ENCODE results near the gene HMGCL.
"Not testable (repeated sequence)": the region's sequence is repeated elsewhere in the genome, so short reads cannot be mapped to it uniquely, and the experiment has no call there.

Gene HMGCL

DNA sequence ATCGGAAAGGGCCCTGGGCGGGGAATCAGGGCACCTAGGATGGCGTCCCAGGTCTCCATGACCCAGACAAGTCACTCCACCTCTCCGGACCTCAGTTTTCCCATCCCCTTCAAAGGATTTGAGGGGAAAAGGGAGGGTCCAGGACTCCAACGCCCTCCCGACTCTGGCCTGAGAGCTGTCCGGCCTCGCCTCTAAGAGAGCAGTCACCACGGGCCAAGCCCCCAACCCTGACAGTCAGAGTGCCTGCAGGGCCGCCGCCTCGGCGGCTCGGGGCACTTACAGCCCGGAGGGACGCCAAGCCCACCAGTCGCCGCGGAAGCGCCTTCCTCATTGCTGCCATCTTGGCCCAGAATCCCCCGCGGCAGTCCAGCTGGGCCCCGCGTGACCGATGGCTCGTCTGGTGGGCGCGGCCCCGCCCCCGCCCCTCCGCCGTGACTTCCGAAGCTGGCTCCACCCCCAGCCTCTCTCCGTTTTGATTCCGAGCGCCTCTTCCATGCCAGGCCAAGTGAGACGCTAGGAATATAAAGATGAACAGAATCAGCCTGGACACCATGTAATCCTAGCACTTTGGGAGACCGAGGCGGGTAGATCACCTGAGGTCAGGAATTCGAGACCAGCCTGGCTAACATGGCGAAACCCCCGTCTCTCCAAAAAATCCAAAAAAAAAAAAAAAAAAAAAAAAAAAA is at the start of gene HMGCL:
HMGCL (minus strand) TSS at position 354 of the 686 bp plus-strand sequence; CDS start at position 340, 14 bp downstream.
- Mint-ChIP-seq H3K9me3 (ENCODE audit: low read depth) (no peaks in the 10 kb centered on the region), H3K4me3 (peak within 1 kb of the TSS; percentile 96), H3K4me1 (ENCODE audit: low read depth) (peaks cover 13% of the 10 kb centered on the region), H3K27ac (peak within 1 kb of the TSS; percentile 96), H3K27me3 (no peaks in the 10 kb centered on the region), H3K36me3 (no peaks in the 10 kb centered on the region)

DNA sequence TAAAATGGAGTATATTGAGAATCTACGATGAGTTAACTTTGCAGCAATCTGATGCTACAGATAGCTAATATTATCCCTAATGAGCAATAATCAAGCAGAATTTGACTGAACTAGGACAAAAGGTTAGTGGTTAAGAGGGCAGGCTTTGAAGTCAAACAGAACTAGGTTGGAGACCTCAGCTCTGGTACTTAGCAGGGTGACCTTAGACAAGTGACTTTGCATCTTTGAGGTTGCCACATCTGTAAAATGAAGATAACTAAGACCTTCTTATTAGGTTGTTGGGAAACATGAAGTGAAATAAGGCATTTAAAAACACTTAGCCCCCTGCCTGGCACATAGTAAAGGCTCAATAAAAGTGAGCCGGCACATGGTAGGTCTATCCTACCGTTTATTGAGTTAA is 47.2 kb upstream of the HMGCL start:
- Mint-ChIP-seq H3K27ac (no peak overlapping the region), H3K36me3 (peaks cover 3% of the 10 kb centered on the region), H3K4me3 (no peak overlapping the region), H3K4me1 (ENCODE audit: low read depth) (peaks cover 10% of the 10 kb centered on the region), H3K27me3 (no peaks in the 10 kb centered on the region), H3K9me3 (ENCODE audit: low read depth) (peaks cover 3% of the 10 kb centered on the region)

DNA sequence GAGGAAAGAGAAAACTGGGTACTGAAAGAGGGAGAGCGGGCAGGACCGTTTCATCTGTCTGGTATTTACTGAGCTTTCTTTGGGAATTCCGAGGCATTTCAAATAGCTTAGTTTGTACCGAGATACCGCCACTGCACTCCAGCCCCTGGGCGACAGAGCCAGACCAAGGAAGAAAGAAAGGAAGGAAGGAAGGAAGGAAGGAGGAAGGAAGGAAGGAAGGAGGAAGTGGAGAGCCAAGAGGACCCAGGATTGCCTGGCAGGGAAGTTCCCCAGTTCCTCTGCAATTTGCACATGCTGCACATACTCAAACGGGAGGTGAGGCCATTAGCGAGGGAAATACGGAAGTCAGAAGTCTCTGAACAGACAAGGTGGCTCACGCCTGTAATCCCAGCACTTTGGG is 43.8 kb upstream of the HMGCL start:
- peak overlapping the region; percentile 90 for H3K4me3 Mint-ChIP-seq

DNA sequence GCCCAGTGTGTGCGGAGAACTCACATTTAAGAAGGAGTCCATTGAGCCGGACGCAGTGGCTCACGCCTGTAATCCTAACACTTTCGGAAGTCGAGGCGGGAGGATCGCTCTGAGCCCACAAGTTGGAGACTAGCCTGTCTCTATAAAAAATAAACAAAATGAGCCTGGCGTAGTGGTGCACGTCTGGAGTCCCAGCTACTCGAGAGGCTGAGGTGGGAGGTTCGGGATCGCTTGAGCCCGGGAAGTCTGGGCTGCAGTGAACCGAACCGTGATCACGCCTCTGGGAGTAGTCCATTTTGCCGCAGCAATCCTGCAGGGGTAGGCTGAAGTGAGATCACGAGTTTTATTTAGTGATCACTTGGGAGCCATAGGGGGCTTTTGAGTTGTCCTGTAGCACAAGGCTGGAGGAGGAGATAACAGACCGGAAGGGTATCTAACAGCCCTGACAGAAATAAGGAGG is 43.4 kb upstream of the HMGCL start:
- no peaks in the 10 kb centered on the region for H3K9me3 Mint-ChIP-seq (ENCODE audit: low read depth)
- H3K4me1 Mint-ChIP-seq (ENCODE audit: low read depth): peaks cover 21% of the 10 kb centered on the region
- H3K27ac Mint-ChIP-seq: peak overlapping the region; percentile 54
- H3K27me3 Mint-ChIP-seq: no peaks in the 10 kb centered on the region
- peak overlapping the region; percentile 90 for H3K4me3 Mint-ChIP-seq
- H3K36me3 Mint-ChIP-seq: no peaks in the 10 kb centered on the region

More for the DNA sequence above, 43.8 kb upstream of the HMGCL start:
- Mint-ChIP-seq H3K9me3 (ENCODE audit: low read depth) (no peaks in the 10 kb centered on the region), H3K27me3 (no peaks in the 10 kb centered on the region), H3K36me3 (no peaks in the 10 kb centered on the region), H3K4me1 (ENCODE audit: low read depth) (peaks cover 21% of the 10 kb centered on the region), H3K27ac (peak overlapping the region; percentile 54)

DNA sequence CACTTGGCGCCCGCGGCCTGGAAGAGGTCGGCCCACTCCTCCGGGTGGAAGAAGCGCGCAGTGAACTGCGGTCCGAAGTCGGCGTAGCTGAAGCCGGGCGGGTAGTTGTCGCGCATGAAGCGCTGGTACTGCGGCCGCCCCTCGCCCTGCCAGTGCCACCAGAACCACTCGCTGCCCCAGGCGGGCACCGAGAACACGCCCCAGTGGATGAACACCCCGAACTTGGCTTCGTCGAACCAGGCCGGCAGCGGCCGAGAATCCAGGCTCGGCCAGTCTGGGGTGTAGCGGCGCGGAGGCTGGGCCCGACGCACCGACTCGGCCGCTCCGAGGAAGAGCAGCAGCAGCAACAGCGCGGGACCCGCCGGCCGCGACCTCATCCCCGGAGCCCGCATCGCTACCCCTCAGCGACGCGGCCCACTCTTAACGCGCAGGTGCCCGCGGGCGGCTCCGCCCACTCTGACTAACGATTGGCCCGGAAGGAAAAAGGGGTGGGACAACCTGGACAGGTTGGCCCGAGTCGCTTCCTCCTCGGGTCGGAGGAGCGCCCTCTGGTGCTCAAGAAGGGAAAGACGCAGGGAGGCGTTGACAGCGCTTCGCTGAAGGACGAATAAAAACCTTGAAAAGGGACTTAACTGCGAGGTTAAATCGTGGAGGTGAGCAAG is 42.8 kb upstream of the HMGCL start, which contains the start of gene FUCA1:
FUCA1 (minus strand) TSS at position 396 of the 662 bp plus-strand sequence; CDS start at position 392, 4 bp downstream.
- Mint-ChIP-seq H3K36me3 (no peaks in the 10 kb centered on the region), H3K9me3 (ENCODE audit: low read depth) (no peaks in the 10 kb centered on the region), H3K4me1 (ENCODE audit: low read depth) (peaks cover 21% of the 10 kb centered on the region), H3K27me3 (no peaks in the 10 kb centered on the region), H3K4me3 (peak within 1 kb of the TSS; percentile 90), H3K27ac (peak within 1 kb of the TSS; percentile 54)

DNA sequence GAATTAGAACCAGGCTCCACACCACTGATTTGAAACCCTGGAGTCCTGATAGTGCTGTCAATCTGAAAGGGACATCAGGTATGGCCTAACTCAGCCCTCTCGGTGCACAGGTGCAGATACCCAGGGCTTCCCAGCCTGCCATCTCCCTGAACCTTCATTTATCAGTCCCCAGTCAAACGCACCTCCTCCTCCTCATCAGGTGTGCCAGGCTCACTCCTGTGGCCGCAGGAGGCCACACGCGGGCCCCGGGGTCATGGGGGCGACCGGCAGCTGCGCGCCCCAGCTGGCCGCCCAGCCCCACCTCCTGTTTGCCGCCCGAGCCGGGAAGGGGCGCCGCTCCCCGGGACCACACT is 42.3 kb upstream of the HMGCL start:
- Mint-ChIP-seq H3K36me3 (no peaks in the 10 kb centered on the region), H3K27me3 (no peaks in the 10 kb centered on the region), H3K4me3 (peak overlapping the region; percentile 90), H3K27ac (peak overlapping the region; percentile 28), H3K4me1 (ENCODE audit: low read depth) (peaks cover 21% of the 10 kb centered on the region), H3K9me3 (ENCODE audit: low read depth) (no peaks in the 10 kb centered on the region)

DNA sequence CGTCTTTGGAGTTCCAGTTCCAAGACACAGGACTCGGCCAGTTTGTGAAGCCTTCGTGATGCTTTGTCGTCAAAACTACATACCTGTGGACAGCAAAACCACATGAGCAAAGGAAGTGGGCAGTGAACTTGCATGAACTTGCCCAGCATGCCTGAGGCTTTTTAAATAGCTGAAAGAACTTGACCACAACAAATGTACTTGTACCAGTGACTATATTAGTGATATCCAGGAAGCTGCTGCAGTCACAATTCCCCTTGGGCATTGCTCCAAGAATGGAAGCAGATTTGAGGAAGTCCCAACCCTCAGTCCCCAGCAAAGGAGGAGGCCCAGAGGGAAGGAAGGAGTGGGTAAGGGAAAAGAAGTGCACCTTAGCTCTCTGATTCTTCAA is 40.3 kb upstream of the HMGCL start:
- Mint-ChIP-seq H3K27ac (no peak overlapping the region), H3K9me3 (ENCODE audit: low read depth) (no peaks in the 10 kb centered on the region), H3K36me3 (peaks cover 4% of the 10 kb centered on the region), H3K4me1 (ENCODE audit: low read depth) (peaks cover 21% of the 10 kb centered on the region), H3K27me3 (no peaks in the 10 kb centered on the region), H3K4me3 (no peak overlapping the region)

DNA sequence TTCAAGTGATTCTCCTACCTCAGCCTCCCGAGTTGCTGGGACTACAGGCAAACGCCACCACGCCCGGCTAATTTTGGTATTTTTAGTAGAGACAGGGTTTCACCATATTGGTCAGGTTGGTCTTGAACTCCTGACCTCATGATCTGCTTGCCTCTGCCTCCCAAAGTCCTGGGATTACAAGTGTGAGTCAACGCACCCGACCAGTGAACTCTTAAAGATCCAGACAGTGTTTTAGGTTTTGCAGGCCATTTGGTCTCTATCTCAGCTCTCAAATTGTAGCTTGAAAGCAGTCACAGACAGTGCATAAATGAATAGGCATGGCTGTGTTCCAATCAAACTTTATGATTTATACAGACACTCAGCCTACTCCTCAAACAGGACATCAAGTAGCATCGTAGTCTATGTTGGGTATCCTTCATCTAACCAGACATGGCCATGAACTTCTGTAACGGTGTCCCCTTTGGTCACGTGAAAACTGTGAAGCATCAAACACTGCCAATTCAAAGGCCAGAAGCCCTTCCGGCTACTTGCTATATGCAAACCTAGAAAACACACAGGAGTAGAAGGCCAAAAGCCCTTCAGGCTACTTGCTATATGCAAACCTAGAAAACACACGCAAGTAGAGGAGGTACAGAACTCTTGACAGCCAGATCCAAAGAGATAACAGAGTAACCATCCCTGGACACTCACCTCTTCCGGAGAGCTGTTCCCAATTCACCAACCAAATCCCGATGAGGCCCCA is 39.7 kb upstream of the HMGCL start:
- no peak overlapping the region for H3K4me3 Mint-ChIP-seq
- H3K4me1 Mint-ChIP-seq (ENCODE audit: low read depth): peaks cover 21% of the 10 kb centered on the region
- H3K9me3 Mint-ChIP-seq (ENCODE audit: low read depth): no peaks in the 10 kb centered on the region
- peaks cover 4% of the 10 kb centered on the region for H3K36me3 Mint-ChIP-seq
- no peaks in the 10 kb centered on the region for H3K27me3 Mint-ChIP-seq
- H3K27ac Mint-ChIP-seq: no peak overlapping the region

DNA sequence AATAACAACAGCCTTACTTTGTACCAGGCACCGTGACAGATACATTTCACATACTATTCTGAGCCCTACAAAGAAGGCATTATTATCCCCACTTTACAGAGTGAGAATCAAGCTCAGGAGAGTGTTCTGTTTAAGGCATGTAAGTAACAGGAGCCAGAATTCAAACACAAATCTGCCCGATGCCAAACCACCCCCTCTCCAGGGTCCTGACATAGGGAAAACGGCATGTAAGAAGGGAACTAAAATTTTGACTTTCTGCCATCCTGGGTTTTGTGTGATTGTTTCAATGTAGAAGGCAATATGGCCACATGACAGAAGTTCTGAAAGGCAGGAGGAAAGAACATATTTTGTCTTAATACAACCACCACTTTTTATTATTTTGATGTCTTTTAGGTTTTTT is 37.4 kb upstream of the HMGCL start:
- Mint-ChIP-seq H3K9me3 (ENCODE audit: low read depth) (no peaks in the 10 kb centered on the region), H3K27ac (no peak overlapping the region), H3K4me1 (ENCODE audit: low read depth) (peaks cover 13% of the 10 kb centered on the region), H3K36me3 (peaks cover 7% of the 10 kb centered on the region), H3K4me3 (no peak overlapping the region), H3K27me3 (no peaks in the 10 kb centered on the region)

DNA sequence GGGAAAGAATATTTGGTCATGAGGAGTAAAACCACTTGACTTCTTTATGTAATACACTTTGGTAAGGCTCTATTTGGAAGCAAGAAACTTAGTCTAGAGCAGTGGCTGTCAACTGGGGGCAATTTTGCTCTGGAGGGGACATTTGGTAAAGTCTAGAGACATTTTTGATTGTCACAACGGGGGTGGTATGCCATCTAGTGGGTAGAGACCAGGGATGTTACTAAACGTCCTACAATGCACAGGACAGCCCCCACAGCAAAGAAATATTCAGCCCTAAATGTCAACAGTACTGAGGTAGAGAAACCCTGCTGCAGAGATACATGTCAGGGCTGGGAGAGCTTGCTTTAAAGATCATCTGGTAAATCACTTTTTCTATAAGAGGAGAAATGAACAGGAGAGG is 29.3 kb upstream of the HMGCL start:
- no peaks in the 10 kb centered on the region for H3K4me1 Mint-ChIP-seq (ENCODE audit: low read depth)
- H3K4me3 Mint-ChIP-seq: no peak overlapping the region
- no peak overlapping the region for H3K27ac Mint-ChIP-seq
- no peaks in the 10 kb centered on the region for H3K27me3 Mint-ChIP-seq
- H3K36me3 Mint-ChIP-seq: peaks cover 7% of the 10 kb centered on the region
- no peaks in the 10 kb centered on the region for H3K9me3 Mint-ChIP-seq (ENCODE audit: low read depth)

DNA sequence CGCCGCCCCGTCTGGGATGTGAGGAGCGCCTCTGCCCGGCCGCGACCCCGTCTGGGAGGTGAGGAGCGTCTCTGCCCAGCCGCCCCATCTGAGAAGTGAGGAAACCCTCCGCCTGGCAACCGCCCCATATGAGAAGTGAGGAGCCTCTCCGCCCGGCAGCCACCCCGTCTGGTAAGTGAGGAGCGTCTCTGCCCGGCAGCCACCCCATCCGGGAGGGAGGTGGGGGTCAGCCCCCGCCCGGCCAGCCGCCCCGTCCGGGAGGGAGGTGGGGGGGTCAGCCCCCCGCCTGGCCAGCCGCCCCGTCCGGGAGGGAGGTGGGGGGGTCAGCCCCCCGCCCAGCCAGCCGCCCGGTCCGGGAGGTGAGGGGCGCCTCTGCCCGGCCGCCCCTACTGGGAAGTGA is 27.9 kb upstream of the HMGCL start:
- not testable (repeated sequence) for H3K27me3 Mint-ChIP-seq; H3K4me1 Mint-ChIP-seq (ENCODE audit: low read depth); H3K4me3 Mint-ChIP-seq; H3K9me3 Mint-ChIP-seq (ENCODE audit: low read depth); H3K27ac Mint-ChIP-seq
- peaks cover 12% of the 10 kb centered on the region for H3K36me3 Mint-ChIP-seq

DNA sequence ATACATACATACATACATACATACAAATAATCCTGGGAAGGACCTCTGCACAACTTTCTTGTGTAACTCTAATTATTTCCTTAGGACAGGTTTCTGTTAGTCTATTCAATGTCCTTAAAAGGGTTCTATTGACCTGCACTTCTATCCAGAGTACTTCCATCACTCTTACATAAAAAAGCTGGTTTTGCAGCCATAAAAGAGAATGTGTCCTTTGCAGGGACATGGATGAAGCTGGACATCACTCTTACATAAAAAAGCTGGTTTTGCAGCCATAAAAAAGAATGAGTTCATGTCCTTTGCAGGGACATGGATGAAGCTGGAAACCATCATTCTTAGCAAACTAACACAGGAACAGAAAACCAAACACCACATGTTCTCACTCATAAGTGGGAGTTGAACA is 26.2 kb upstream of the HMGCL start:
- not testable (repeated sequence) for H3K4me3 Mint-ChIP-seq; H3K27me3 Mint-ChIP-seq; H3K9me3 Mint-ChIP-seq (ENCODE audit: low read depth); H3K27ac Mint-ChIP-seq; H3K4me1 Mint-ChIP-seq (ENCODE audit: low read depth)
- H3K36me3 Mint-ChIP-seq: peaks cover 20% of the 10 kb centered on the region

DNA sequence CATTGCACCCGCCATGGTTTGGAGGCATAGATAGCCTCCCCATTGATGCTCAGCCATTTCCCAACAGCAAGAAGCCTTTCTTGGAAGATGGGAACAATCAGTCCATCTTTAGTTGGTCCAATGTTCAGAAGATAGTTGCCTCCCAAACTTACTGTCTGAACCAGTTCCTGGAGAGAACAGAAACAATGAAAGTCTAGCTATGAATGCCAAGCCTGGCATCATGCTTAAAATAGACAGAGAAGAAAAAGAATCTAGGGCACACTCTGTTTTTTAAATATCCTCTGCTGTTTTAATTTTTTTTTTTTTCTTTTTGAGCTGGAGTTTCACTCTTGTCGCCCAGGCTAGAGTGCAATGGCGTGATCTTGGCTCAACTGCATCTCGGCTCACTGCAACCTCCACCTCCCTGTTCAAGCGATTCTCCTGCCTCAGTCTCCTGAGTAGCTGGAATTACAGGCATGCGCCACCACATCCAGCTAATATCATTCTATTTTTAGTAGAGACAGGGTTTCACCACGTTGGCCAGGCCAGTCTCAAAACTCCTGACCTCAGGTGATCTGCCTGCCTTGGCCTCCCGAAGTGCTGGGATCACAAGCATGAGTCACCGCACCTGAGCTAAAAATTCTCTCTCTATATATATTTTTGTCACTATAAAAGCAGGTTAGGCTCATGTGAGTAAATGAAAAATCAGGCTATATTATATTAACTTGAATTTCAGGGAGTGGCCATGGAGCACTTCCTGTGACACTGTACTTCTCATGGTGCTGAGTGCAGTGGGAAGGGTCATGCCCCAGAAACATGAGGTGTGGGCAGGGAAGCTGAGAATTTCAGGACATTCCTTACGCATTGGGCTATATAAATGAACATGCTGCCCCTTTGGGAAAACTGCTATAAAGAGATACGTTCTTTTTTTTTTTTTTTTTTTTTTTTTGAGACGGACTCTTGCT is 23.7 kb upstream of the HMGCL start:
- Mint-ChIP-seq H3K27me3 (no peaks in the 10 kb centered on the region), H3K4me3 (no peak overlapping the region), H3K36me3 (peaks cover 20% of the 10 kb centered on the region), H3K27ac (no peak overlapping the region), H3K9me3 (ENCODE audit: low read depth) (no peaks in the 10 kb centered on the region), H3K4me1 (ENCODE audit: low read depth) (no peaks in the 10 kb centered on the region)

DNA sequence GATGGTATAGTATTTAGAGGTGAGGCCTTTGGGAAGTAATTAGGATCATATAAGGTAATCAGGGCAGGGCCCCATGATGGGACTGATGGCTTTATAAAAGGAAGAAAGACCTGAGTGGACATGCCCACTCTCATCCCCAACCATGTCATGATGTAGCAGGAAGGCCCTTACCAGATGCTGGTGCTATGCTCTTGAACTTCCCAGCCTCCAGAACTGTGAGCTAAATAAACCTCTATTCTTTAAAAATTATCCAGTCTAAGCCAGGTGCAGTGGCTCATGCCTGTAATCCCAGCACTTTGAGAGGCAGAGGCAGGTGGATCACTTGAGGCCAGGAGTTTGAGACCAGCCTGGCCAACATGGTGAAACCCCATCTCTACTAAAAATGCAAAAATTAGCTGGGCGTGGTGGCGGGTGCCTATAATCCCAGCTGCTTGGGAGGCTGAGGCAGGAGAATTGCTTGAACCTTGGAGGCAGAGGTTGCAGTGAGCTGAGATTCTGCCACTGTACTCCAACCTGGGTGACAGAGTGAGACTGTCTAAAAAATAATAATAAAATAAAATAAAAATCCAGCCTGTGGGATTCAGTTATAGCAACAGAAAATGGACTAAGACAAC is 22.4 kb upstream of the HMGCL start:
- not testable (repeated sequence) for H3K27me3 Mint-ChIP-seq; H3K9me3 Mint-ChIP-seq (ENCODE audit: low read depth); H3K27ac Mint-ChIP-seq; H3K4me1 Mint-ChIP-seq (ENCODE audit: low read depth); H3K4me3 Mint-ChIP-seq
- H3K36me3 Mint-ChIP-seq: peaks cover 20% of the 10 kb centered on the region
